ENCODE results near the gene COL20A1.

DNA sequence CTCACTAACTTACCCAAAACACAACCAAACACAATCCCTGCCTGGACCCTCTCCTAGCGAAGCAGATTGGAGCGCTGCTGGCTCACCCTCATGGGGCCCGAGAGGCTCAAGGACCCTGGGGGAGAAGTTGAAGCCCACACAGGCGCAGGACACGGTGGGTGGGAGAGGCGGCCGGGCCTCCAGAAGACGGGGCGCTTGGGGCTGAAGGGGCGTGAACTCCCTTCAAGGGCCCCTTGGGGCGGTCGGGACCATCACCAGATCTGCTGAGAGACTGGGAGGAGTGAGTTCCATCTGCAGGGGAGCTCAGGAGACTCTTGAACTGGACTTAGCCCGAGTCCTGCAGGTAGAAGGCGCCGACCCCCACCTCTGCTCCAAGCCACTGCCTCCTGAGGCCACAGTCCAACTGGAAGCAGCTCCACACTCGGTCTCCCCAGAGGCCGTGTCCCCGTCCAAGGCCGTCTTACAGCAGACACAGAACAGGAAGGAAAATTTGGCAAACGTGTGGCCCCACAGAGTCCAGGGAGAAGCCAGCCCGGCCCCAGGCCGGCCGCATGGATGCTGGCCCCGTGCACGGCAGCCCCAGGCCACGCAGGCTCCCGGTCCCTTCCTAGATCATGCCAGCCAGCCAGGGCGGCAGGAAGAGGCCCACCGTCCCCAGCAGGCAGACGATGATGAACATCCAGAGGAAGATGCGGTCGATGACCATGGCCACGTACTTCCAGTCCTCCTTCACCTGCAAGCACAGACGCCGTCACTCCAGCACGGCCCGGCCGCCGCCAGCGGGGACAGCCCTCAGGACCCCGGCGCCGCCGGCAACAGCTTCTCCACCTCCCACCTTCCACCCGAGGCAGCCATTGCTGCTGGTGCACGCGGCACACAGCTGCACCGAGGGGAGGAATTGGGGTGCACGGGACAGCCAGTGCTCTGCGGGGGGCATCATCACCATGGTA, 53.4 kb downstream of the COL20A1 start:
- TF ChIP-seq RAD21 (conservative IDR thresholded peaks at IDR 0.05 in 1 of 2, IDR thresholded peaks at IDR 0.05 in 1 of 2) (no peak), POLR2A (IDR thresholded peaks at IDR 0.05; ENCODE audit: low read length) (no peak), KDM1A (IDR thresholded peaks at IDR 0.05; ENCODE audit: low read depth) (no peak), ZSCAN20 (CRISPR knock-in tag; IDR thresholded peaks at IDR 0.05) (no peak), EP300 (IDR thresholded peaks at IDR 0.05) (no peak), RFX5 (IDR thresholded peaks at IDR 0.05) (no peak), HOXB5 (CRISPR knock-in tag; IDR thresholded peaks at IDR 0.05) (no peak), CHD2 (IDR thresholded peaks at IDR 0.05; ENCODE audit: low read length, partially characterized antibody) (no peak)
- TF ChIP-seq, protein P1, sequence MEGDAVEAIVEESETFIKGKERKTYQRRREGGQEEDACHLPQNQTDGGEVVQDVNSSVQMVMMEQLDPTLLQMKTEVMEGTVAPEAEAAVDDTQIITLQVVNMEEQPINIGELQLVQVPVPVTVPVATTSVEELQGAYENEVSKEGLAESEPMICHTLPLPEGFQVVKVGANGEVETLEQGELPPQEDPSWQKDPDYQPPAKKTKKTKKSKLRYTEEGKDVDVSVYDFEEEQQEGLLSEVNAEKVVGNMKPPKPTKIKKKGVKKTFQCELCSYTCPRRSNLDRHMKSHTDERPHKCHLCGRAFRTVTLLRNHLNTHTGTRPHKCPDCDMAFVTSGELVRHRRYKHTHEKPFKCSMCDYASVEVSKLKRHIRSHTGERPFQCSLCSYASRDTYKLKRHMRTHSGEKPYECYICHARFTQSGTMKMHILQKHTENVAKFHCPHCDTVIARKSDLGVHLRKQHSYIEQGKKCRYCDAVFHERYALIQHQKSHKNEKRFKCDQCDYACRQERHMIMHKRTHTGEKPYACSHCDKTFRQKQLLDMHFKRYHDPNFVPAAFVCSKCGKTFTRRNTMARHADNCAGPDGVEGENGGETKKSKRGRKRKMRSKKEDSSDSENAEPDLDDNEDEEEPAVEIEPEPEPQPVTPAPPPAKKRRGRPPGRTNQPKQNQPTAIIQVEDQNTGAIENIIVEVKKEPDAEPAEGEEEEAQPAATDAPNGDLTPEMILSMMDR (IDR thresholded peaks at IDR 0.05), result no peak
- TF ChIP-seq, protein P2, sequence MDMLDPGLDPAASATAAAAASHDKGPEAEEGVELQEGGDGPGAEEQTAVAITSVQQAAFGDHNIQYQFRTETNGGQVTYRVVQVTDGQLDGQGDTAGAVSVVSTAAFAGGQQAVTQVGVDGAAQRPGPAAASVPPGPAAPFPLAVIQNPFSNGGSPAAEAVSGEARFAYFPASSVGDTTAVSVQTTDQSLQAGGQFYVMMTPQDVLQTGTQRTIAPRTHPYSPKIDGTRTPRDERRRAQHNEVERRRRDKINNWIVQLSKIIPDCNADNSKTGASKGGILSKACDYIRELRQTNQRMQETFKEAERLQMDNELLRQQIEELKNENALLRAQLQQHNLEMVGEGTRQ (IDR thresholded peaks at IDR 0.05), result no peak

All from A549 (cell line).